Endothelial cell of umbilical vein (primary cell): ENCODE data around the gene UBB.
"Not testable (repeated sequence)": the region's sequence is repeated elsewhere in the genome, so short reads cannot be mapped to it uniquely, and the experiment has no call there.

Source experiments
- CTCF ChIP-seq, 2 donors: IDR thresholded peaks; 1 replicate in 1 of 2; 2 replicates in 1 of 2; pipeline ENCODE4 v1.5.1; 2011; ENCODE audit warnings: low read length in 2 of 2, mild to moderate bottlenecking in 2 of 2, moderate library complexity in 2 of 2, control low read depth in 1 of 2, inconsistent platforms in 1 of 2, low read depth in 1 of 2; ENCODE audit not compliant: insufficient read depth in 1 of 2; ENCODE audit errors: extremely low read depth in 1 of 2
- EZH2 ChIP-seq: IDR thresholded peaks from 2 replicates; pipeline ENCODE4 v1.6.1; 2012; ENCODE audit warnings: borderline replicate concordance, low read depth, mild to moderate bottlenecking, moderate library complexity, low read length, inconsistent platforms; ENCODE audit not compliant: severe bottlenecking
- FOS ChIP-seq: IDR thresholded peaks from 2 replicates; pipeline ENCODE4 v1.6.1; 2011; ENCODE audit warnings: mild to moderate bottlenecking, low read length, moderate library complexity, borderline replicate concordance; ENCODE audit not compliant: insufficient read depth
- MYC ChIP-seq: IDR thresholded peaks from one replicate; pipeline ENCODE4 v1.6.1; 2011; ENCODE audit warnings: mild to moderate bottlenecking, low read depth, low read length
- POLR2A ChIP-seq: IDR thresholded peaks from 2 replicates; pipeline ENCODE4 v1.6.1; 2012; ENCODE audit warnings: low read depth, mild to moderate bottlenecking, control low read depth, low read length
- TF ChIP-seq, protein P1 (sequence below): IDR thresholded peaks from 2 replicates; pipeline ENCODE4 v1.6.1; 2011; ENCODE audit not compliant: insufficient read depth, insufficient read length

DNA sequence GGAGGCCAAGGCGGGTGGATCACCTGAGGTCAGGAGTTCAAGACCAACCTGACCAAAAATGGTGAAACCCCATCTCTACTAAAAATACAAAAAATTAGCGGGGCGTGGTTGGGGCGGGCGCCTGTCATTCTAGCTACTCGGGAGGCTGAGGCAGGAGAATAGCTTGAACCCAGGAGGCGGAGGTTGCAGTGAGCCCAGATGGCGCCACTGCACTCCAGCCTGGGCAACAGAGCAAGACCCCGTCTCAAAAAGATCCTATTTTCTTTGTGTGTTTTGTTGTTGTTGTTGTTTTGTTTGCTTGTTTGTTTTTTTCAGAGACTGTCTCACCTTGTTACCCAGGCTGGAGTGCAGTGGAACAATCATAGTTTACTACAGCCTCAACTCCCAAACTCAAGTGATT, 23.0 kb downstream of the UBB start:
- TF ChIP-seq POLR2A; CTCF (IDR thresholded peaks at IDR 0.05; ENCODE audit: extremely low read depth in 1 of 2, insufficient read depth in 1 of 2, low read depth in 1 of 2, low read length in 2 of 2); EZH2; MYC; FOS: not testable (repeated sequence)
- TF ChIP-seq, protein P1, sequence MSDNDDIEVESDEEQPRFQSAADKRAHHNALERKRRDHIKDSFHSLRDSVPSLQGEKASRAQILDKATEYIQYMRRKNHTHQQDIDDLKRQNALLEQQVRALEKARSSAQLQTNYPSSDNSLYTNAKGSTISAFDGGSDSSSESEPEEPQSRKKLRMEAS, result not testable (repeated sequence)
